H1 (cell line): ENCODE measurements around the gene E2F8. TPM values are rescaled to one million over a fixed set of nuclear protein-coding genes. Genes with fewer than 3 reads are reported as not detected.

Experiments used
- ASH2L ChIP-seq: fragments of 200-600, 300-600 bp; sonication (generic); IDR thresholded peaks from one replicate; pipeline ENCODE4 v1.7.1; 2017; ENCODE audit warnings: low read length
- ATF3 ChIP-seq: IDR thresholded peaks from 2 replicates; pipeline ENCODE4 v1.6.1; 2011; ENCODE audit warnings: low read depth, mild to moderate bottlenecking, low read length; ENCODE audit not compliant: insufficient read depth
- BCL11A ChIP-seq, 2 experiments: IDR thresholded peaks; one replicate each; pipeline ENCODE4 v1.6.1; 2011; ENCODE audit warnings: low read depth in 2 of 2, low read length in 2 of 2, mild to moderate bottlenecking in 2 of 2
- CBX5 ChIP-seq: fragments of 300-800, 300-1000 bp; sonication (generic); IDR thresholded peaks from 2 replicates; pipeline ENCODE4 v1.7.1; 2016; ENCODE audit warnings: antibody characterized with exemption, low read length, low read depth
- CHD2 ChIP-seq: IDR thresholded peaks from 2 replicates; pipeline ENCODE4 v1.6.1; 2012; ENCODE audit warnings: low read length, improper control_type of control experiment
- CREB1 ChIP-seq: IDR thresholded peaks from 2 replicates; pipeline ENCODE4 v1.6.1; 2012; ENCODE audit warnings: inconsistent platforms
- CTCF ChIP-seq, 3 experiments: IDR thresholded peaks; 1 replicate in 2 of 3; 2 replicates in 1 of 3; pipeline versions ENCODE4 v1.5.1 to v1.6.1; 2011; ENCODE audit warnings: low read length in 3 of 3, mild to moderate bottlenecking in 3 of 3, inconsistent platforms in 2 of 3, low read depth in 1 of 3, moderate library complexity in 1 of 3; ENCODE audit not compliant: insufficient read depth in 1 of 3; ENCODE audit errors: control extremely low read depth in 1 of 3
- EP300 ChIP-seq, 2 experiments: IDR thresholded peaks; 1 replicate in 1 of 2; 2 replicates in 1 of 2; pipeline ENCODE4 v1.6.1; 2011 to 2012; ENCODE audit warnings: low read depth in 2 of 2, low read length in 2 of 2, mild to moderate bottlenecking in 2 of 2, borderline replicate concordance in 1 of 2, inconsistent platforms in 1 of 2, moderate library complexity in 1 of 2
- FOSL1 ChIP-seq: IDR thresholded peaks from 2 replicates; pipeline ENCODE4 v1.6.1; 2011; ENCODE audit warnings: mild to moderate bottlenecking, low read depth, low read length, moderate library complexity; ENCODE audit not compliant: insufficient read depth
- GTF2F1 ChIP-seq: IDR thresholded peaks from 2 replicates; pipeline ENCODE4 v1.6.1; 2012; ENCODE audit warnings: low read depth, low read length, improper control_type of control experiment, borderline replicate concordance
- HDAC6 ChIP-seq: IDR thresholded peaks from one replicate; pipeline ENCODE4 v1.7.1; 2012; ENCODE audit warnings: low read depth, mild to moderate bottlenecking, inconsistent platforms, low read length, moderate library complexity
- KDM4A ChIP-seq: IDR thresholded peaks from one replicate; pipeline ENCODE4 v1.7.1; 2012; ENCODE audit warnings: low read depth, mild to moderate bottlenecking, moderate library complexity, low read length, inconsistent platforms; ENCODE audit not compliant: severe bottlenecking
- MAFK ChIP-seq: IDR thresholded peaks from 2 replicates; pipeline ENCODE4 v1.6.1; 2012; ENCODE audit warnings: low read depth, mild to moderate bottlenecking, improper control_type of control experiment, low read length
- MAX ChIP-seq: IDR thresholded peaks from 2 replicates; pipeline ENCODE4 v1.6.1; 2012; ENCODE audit warnings: inconsistent platforms
- POLR2A ChIP-seq, 2 experiments: IDR thresholded peaks; 1 replicate in 1 of 2; 2 replicates in 1 of 2; pipeline ENCODE4 v1.6.1; 2011; ENCODE audit warnings: low read depth in 2 of 2, low read length in 2 of 2, mild to moderate bottlenecking in 2 of 2; ENCODE audit errors: control extremely low read depth in 1 of 2
- RAD21 ChIP-seq, 2 experiments: IDR thresholded peaks in 1 of 2; conservative IDR thresholded peaks in 1 of 2; 2 replicates each; pipeline ENCODE4 v1.6.1; 2011; ENCODE audit warnings: low read depth in 2 of 2, low read length in 2 of 2, improper control_type of control experiment in 1 of 2, inconsistent platforms in 1 of 2, mild to moderate bottlenecking in 1 of 2, moderate library complexity in 1 of 2
- SIRT6 ChIP-seq: IDR thresholded peaks from one replicate; pipeline ENCODE4 v1.7.1; 2012; ENCODE audit warnings: low read length, inconsistent platforms
- SIX5 ChIP-seq: IDR thresholded peaks from 2 replicates; pipeline ENCODE4 v1.6.1; 2011; ENCODE audit warnings: mild to moderate bottlenecking, low read depth, low read length
- TAF1 ChIP-seq: IDR thresholded peaks from 2 replicates; pipeline ENCODE4 v1.6.1; 2011; ENCODE audit warnings: mild to moderate bottlenecking, low read depth, low read length
- TBP ChIP-seq: IDR thresholded peaks from 2 replicates; pipeline ENCODE4 v1.6.1; 2011; ENCODE audit warnings: low read depth, low read length, improper control_type of control experiment
- TEAD4 ChIP-seq: IDR thresholded peaks from 2 replicates; pipeline ENCODE4 v1.6.1; 2012; ENCODE audit warnings: low read depth, low read length, inconsistent platforms, mixed read lengths
- polyA plus RNA-seq, 7 experiments: library from polyadenylated mRNA; depleted of rRNA in 3 of 7; stranded (reverse) in 5 of 7; unstranded in 2 of 7; fragments of >200 nt in 5 of 7; fragments of 200-250 nt in 2 of 7; gene quantifications; 1 replicate in 5 of 7; 2 replicates in 1 of 7; 4 replicates in 1 of 7; pipeline versions ENCODE4 v1.2.1 to v1.2.3, GENCODE V29; 2011 to 2013; ENCODE audit warnings: missing spikeins in 2 of 7, mixed read lengths in 2 of 7
- total RNA-seq: library from RNA; stranded (reverse); fragmentation: NEBNext Ultra II Directional; extraction: Animal tissue kit (Norgen Biotek cat#: 25700); gene quantifications from 2 replicates; pipeline ENCODE4 v1.2.1, GENCODE V29; 2021

E2F8 gene
- total and polyA plus RNA-seq, 2 of the 8 experiments (the other 6 are each of a cell fraction or from before 2014, with no cell fraction given): 5.4 to 11.4 TPM

GRCh38 chr11:19241260-19242178 lies 774 bp upstream of the E2F8 start (continued):
- no peak for TF ChIP-seq KDM4A
- peak; percentile 73 for TF ChIP-seq ASH2L
- TF ChIP-seq CHD2: no peak
- TF ChIP-seq EP300 (IDR thresholded peaks at IDR 0.05; ENCODE audit: borderline replicate concordance in 1 of 2, low read depth in 2 of 2, low read length in 2 of 2): no peak
- TF ChIP-seq RAD21 (IDR thresholded peaks at IDR 0.05 in 1 of 2, conservative IDR thresholded peaks at IDR 0.05 in 1 of 2; ENCODE audit: low read depth in 2 of 2, low read length in 2 of 2): no peak
- TF ChIP-seq HDAC6: no peak
- no peak for TF ChIP-seq MAFK
- TF ChIP-seq BCL11A (IDR thresholded peaks at IDR 0.05; ENCODE audit: low read depth in 2 of 2, low read length in 2 of 2): no peak
- no peak; the same call in 1 of the 2 replicates for TF ChIP-seq TEAD4
- TF ChIP-seq SIRT6: no peak
- no peak for TF ChIP-seq FOSL1
- TF ChIP-seq CREB1: no peak
- peak; percentile 20; the same call in 1 of the 2 replicates for TF ChIP-seq TAF1
- TF ChIP-seq ATF3: no peak
- no peak for TF ChIP-seq CBX5
- no peak for TF ChIP-seq GTF2F1
- TF ChIP-seq SIX5: no peak
- TF ChIP-seq TBP: peak; percentile 19; the same call in 1 of the 2 replicates
- peak; percentile 79 for TF ChIP-seq MAX
- TF ChIP-seq POLR2A (IDR thresholded peaks at IDR 0.05; ENCODE audit: control extremely low read depth in 1 of 2, low read depth in 2 of 2, low read length in 2 of 2): no peak
- no peak for TF ChIP-seq CTCF (IDR thresholded peaks at IDR 0.05; ENCODE audit: control extremely low read depth in 1 of 3, insufficient read depth in 1 of 3, low read depth in 1 of 3, low read length in 3 of 3)
